Measurements from ENCODE around the gene SHISA2.

Gene SHISA2

GRCh38 chr13:26017932-26018665, 33.7 kb downstream of the SHISA2 start:
- no peak overlapping the region for H3K18ac ChIP-seq (ENCODE audit: low read length)
- H2AK5ac ChIP-seq (ENCODE audit: low read length) = no peak overlapping the region
- no peak overlapping the region for H4K12ac ChIP-seq (ENCODE audit: low read depth, low read length)
- H3K9me3 ChIP-seq (ENCODE audit: insufficient read depth, low read depth, low read length) = no peaks in the 10 kb centered on the region
- H2BK5ac ChIP-seq (ENCODE audit: low read depth, low read length, poor library complexity) = no peak overlapping the region
- no peak overlapping the region for H3K4me2 ChIP-seq (ENCODE audit: low read length)
- no peak overlapping the region for H2BK120ac ChIP-seq (ENCODE audit: insufficient read depth, low read length, poor library complexity)
- H3K14ac ChIP-seq (ENCODE audit: low read length) = no peak overlapping the region
- H3K27ac ChIP-seq (ENCODE audit: low read depth, low read length) = no peak overlapping the region
- no peak overlapping the region for H2AFZ ChIP-seq (ENCODE audit: insufficient read depth, low read length, poor library complexity)
- H3K4me3 ChIP-seq (ENCODE audit: low read depth, low read length) = no peak overlapping the region
- H3K36me3 ChIP-seq (ENCODE audit: control insufficient read depth in 1 of 2, insufficient read depth in 2 of 2, low read length in 2 of 2) = no peaks in the 10 kb centered on the region
- no peaks in the 10 kb centered on the region for H3K79me2 ChIP-seq (ENCODE audit: control insufficient read depth, insufficient read depth, low read length, poor library complexity)
- no peak overlapping the region for H3K23ac ChIP-seq (ENCODE audit: low read length)
- no peak overlapping the region for H4K91ac ChIP-seq (ENCODE audit: low read depth, low read length)
- no peak overlapping the region for H3K4ac ChIP-seq (ENCODE audit: low read depth, low read length)
- peak in 1 of 2 donors; percentile 1 for DNase-seq
- H3K27me3 ChIP-seq (ENCODE audit: insufficient read depth, low read length) = no peaks in the 10 kb centered on the region
- WGBS (ENCODE audit: extremely low coverage, insufficient coverage, insufficient read length) = no CpG with 5 or more reads among the region's 6 CpGs
- peaks cover 3% of the 10 kb centered on the region for H3K79me1 ChIP-seq (ENCODE audit: low read length)
- H4K8ac ChIP-seq (ENCODE audit: low read depth, low read length) = no peak overlapping the region
- H2BK12ac ChIP-seq (ENCODE audit: low read length) = no peak overlapping the region
- no peak overlapping the region for H3K9ac ChIP-seq (ENCODE audit: low read length)
- H3K4me1 ChIP-seq (ENCODE audit: control insufficient read depth in 1 of 2, insufficient read depth in 2 of 2, low read length in 2 of 2) = peaks cover 16 to 26% of the 10 kb centered on the region in 2 experiments

GRCh38 chr13:26017196-26017921, 34.5 kb downstream of the SHISA2 start:
- WGBS (ENCODE audit: extremely low coverage, insufficient coverage, insufficient read length) = no CpG with 5 or more reads among the region's 9 CpGs
- Histone ChIP-seq H2BK120ac (ENCODE audit: insufficient read depth, low read length, poor library complexity) (no peak overlapping the region), H3K18ac (ENCODE audit: low read length) (no peak overlapping the region), H2BK5ac (ENCODE audit: low read depth, low read length, poor library complexity) (no peak overlapping the region), H3K27ac (ENCODE audit: low read depth, low read length) (no peak overlapping the region), H3K4me2 (ENCODE audit: low read length) (no peak overlapping the region), H3K4ac (ENCODE audit: low read depth, low read length) (no peak overlapping the region), H3K9me3 (ENCODE audit: insufficient read depth, low read depth, low read length) (no peaks in the 10 kb centered on the region), H4K12ac (ENCODE audit: low read depth, low read length) (no peak overlapping the region), H3K4me1 (ENCODE audit: control insufficient read depth in 1 of 2, insufficient read depth in 2 of 2, low read length in 2 of 2) (peaks cover 13 to 20% of the 10 kb centered on the region in 2 experiments), H2BK12ac (ENCODE audit: low read length) (no peak overlapping the region), H2AFZ (ENCODE audit: insufficient read depth, low read length, poor library complexity) (no peak overlapping the region), H3K27me3 (ENCODE audit: insufficient read depth, low read length) (no peaks in the 10 kb centered on the region), H2AK5ac (ENCODE audit: low read length) (no peak overlapping the region), H3K36me3 (ENCODE audit: control insufficient read depth in 1 of 2, insufficient read depth in 2 of 2, low read length in 2 of 2) (no peaks in the 10 kb centered on the region), H3K79me2 (ENCODE audit: control insufficient read depth, insufficient read depth, low read length, poor library complexity) (no peaks in the 10 kb centered on the region), H3K23ac (ENCODE audit: low read length) (no peak overlapping the region), H3K9ac (ENCODE audit: low read length) (no peak overlapping the region), H3K14ac (ENCODE audit: low read length) (no peak overlapping the region), H4K91ac (ENCODE audit: low read depth, low read length) (no peak overlapping the region), H4K8ac (ENCODE audit: low read depth, low read length) (no peak overlapping the region), H3K79me1 (ENCODE audit: low read length) (no peaks in the 10 kb centered on the region), H3K4me3 (ENCODE audit: low read depth, low read length) (no peak overlapping the region)
- DNase-seq = no peak

DNA sequence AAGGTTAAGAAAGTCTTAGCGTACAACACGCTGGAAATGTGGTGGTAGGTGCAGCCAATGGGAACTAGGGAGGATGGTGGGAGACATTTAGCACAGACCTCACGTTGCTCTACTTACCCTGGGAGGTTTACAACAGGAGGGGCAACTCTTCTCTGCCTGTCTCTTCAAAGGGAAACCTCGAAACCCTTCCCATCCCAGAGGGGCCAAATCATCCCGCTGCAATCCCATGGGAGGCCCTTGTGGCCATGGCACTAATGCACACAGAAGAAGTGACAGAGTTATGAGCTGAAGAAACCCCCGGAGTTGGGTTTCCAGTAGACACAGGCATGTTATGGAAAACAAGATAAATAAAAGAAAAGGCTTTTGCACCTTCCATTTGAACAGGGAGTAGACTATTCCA, 35.6 kb downstream of the SHISA2 start:
- H3K23ac ChIP-seq (ENCODE audit: low read length) = no peak overlapping the region
- no peak overlapping the region for H2BK5ac ChIP-seq (ENCODE audit: low read depth, low read length, poor library complexity)
- no peak overlapping the region for H2AK5ac ChIP-seq (ENCODE audit: low read length)
- no peak overlapping the region for H3K9ac ChIP-seq (ENCODE audit: low read length)
- no peak overlapping the region for H3K4ac ChIP-seq (ENCODE audit: low read depth, low read length)
- H3K18ac ChIP-seq (ENCODE audit: low read length) = no peak overlapping the region
- H3K79me1 ChIP-seq (ENCODE audit: low read length) = no peaks in the 10 kb centered on the region
- H3K27ac ChIP-seq (ENCODE audit: low read depth, low read length) = no peak overlapping the region
- no peak overlapping the region for H3K4me3 ChIP-seq (ENCODE audit: low read depth, low read length)
- no peak overlapping the region for H3K4me2 ChIP-seq (ENCODE audit: low read length)
- no peak overlapping the region for H2AFZ ChIP-seq (ENCODE audit: insufficient read depth, low read length, poor library complexity)
- no peak overlapping the region for H3K14ac ChIP-seq (ENCODE audit: low read length)
- no peak overlapping the region for H4K91ac ChIP-seq (ENCODE audit: low read depth, low read length)
- DNase-seq = no peak
- peaks cover 9 to 16% of the 10 kb centered on the region in 2 experiments for H3K4me1 ChIP-seq (ENCODE audit: control insufficient read depth in 1 of 2, insufficient read depth in 2 of 2, low read length in 2 of 2)
- no CpG with 5 or more reads among the region's 6 CpGs for WGBS (ENCODE audit: extremely low coverage, insufficient coverage, insufficient read length)
- no peak overlapping the region for H4K12ac ChIP-seq (ENCODE audit: low read depth, low read length)
- H3K9me3 ChIP-seq (ENCODE audit: insufficient read depth, low read depth, low read length) = no peaks in the 10 kb centered on the region
- H2BK120ac ChIP-seq (ENCODE audit: insufficient read depth, low read length, poor library complexity) = no peak overlapping the region
- H2BK12ac ChIP-seq (ENCODE audit: low read length) = no peak overlapping the region
- no peaks in the 10 kb centered on the region for H3K36me3 ChIP-seq (ENCODE audit: control insufficient read depth in 1 of 2, insufficient read depth in 2 of 2, low read length in 2 of 2)
- no peaks in the 10 kb centered on the region for H3K27me3 ChIP-seq (ENCODE audit: insufficient read depth, low read length)
- H4K8ac ChIP-seq (ENCODE audit: low read depth, low read length) = no peak overlapping the region
- no peaks in the 10 kb centered on the region for H3K79me2 ChIP-seq (ENCODE audit: control insufficient read depth, insufficient read depth, low read length, poor library complexity)

- Histone ChIP-seq H3K4ac (ENCODE audit: low read depth, low read length) (no peak overlapping the region), H3K36me3 (ENCODE audit: control insufficient read depth in 1 of 2, insufficient read depth in 2 of 2, low read length in 2 of 2) (no peaks in the 10 kb centered on the region), H2AFZ (ENCODE audit: insufficient read depth, low read length, poor library complexity) (no peak overlapping the region), H3K18ac (ENCODE audit: low read length) (no peak overlapping the region), H3K79me1 (ENCODE audit: low read length) (no peaks in the 10 kb centered on the region), H3K27me3 (ENCODE audit: insufficient read depth, low read length) (no peaks in the 10 kb centered on the region), H3K9me3 (ENCODE audit: insufficient read depth, low read depth, low read length) (no peaks in the 10 kb centered on the region), H3K79me2 (ENCODE audit: control insufficient read depth, insufficient read depth, low read length, poor library complexity) (no peaks in the 10 kb centered on the region), H2BK12ac (ENCODE audit: low read length) (no peak overlapping the region), H2AK5ac (ENCODE audit: low read length) (no peak overlapping the region), H2BK120ac (ENCODE audit: insufficient read depth, low read length, poor library complexity) (no peak overlapping the region), H3K23ac (ENCODE audit: low read length) (no peak overlapping the region), H2BK5ac (ENCODE audit: low read depth, low read length, poor library complexity) (no peak overlapping the region), H3K4me3 (ENCODE audit: low read depth, low read length) (no peak overlapping the region), H3K27ac (ENCODE audit: low read depth, low read length) (no peak overlapping the region), H3K4me2 (ENCODE audit: low read length) (no peak overlapping the region), H4K8ac (ENCODE audit: low read depth, low read length) (no peak overlapping the region), H3K9ac (ENCODE audit: low read length) (no peak overlapping the region), H4K91ac (ENCODE audit: low read depth, low read length) (no peak overlapping the region), H3K14ac (ENCODE audit: low read length) (no peak overlapping the region), H4K12ac (ENCODE audit: low read depth, low read length) (no peak overlapping the region), H3K4me1 (ENCODE audit: control insufficient read depth in 1 of 2, insufficient read depth in 2 of 2, low read length in 2 of 2) (peaks cover 4 to 10% of the 10 kb centered on the region in 2 experiments)
- no CpG with 5 or more reads among the region's 10 CpGs for WGBS (ENCODE audit: extremely low coverage, insufficient coverage, insufficient read length)
- no peak for DNase-seq
These were observed 36.3 kb downstream of the SHISA2 start for GRCh38 chr13:26015271-26016125.
